ENCODE data around the gene RNASE13.

GRCh38 chr14:21030531-21030930 lies 4.1 kb downstream of the RNASE13 start:
- TF ChIP-seq CTCF (IDR thresholded peaks at IDR 0.05) (no peak), POLR2A (IDR thresholded peaks at IDR 0.05; ENCODE audit: low read depth) (no peak), EP300 (IDR thresholded peaks at IDR 0.05) (no peak), POLR2AphosphoS5 (IDR thresholded peaks at IDR 0.05) (no peak)

Measured in esophagus muscularis mucosa (tissue), 4 donors.